Esophagus muscularis mucosa (tissue), 4 donors: ENCODE data around the gene ANKRD34A. TPM values are rescaled to one million over a fixed set of nuclear protein-coding genes. Genes with fewer than 3 reads are reported as not detected.
A peak's percentile ranks its signal among the peaks of the same experiment; 100 is the strongest.

ENCODE experiments used
- DNase-seq: peaks from one replicate; pipeline ENCODE4 v3.0.0-alpha.2; 2017; ENCODE audit errors: extremely low spot score
- H3K27ac ChIP-seq, 4 donors: fragments of 200-600 bp; sonication (generic); replicated peaks in 1 of 4; 1 replicate in 3 of 4; 2 replicates in 1 of 4; pipeline ENCODE4 v1.5.1; 2016 to 2019; ENCODE audit warnings: mild to moderate bottlenecking in 1 of 4
- H3K27me3 ChIP-seq, 4 donors: fragments of 200-600 bp; sonication (generic); one replicate each; pipeline versions ENCODE4 v1.5.1 to v1.6.0; 2016 to 2019
- H3K36me3 ChIP-seq, 4 donors: fragments of 200-600 bp; sonication (generic); one replicate each; pipeline ENCODE4 v1.5.1; 2016 to 2019
- H3K4me1 ChIP-seq, 4 donors: fragments of 200-600 bp; sonication (generic); one replicate each; pipeline ENCODE4 v1.5.1; 2016 to 2019
- H3K4me3 ChIP-seq, 4 donors: fragments of 200-600 bp; sonication (generic); 1 replicate in 2 of 4; 2 replicates in 2 of 4; pipeline ENCODE4 v1.5.1; 2016 to 2019; ENCODE audit warnings: mild to moderate bottlenecking in 4 of 4, moderate library complexity in 1 of 4
- H3K9me3 ChIP-seq, 4 donors: fragments of 200-600 bp; sonication (generic); 1 replicate in 3 of 4; 2 replicates in 1 of 4; pipeline ENCODE4 v1.5.1; 2016 to 2019
- EP300 ChIP-seq: sonication (generic); formaldehyde crosslinking; IDR thresholded peaks from one replicate; pipeline ENCODE4 v1.6.1; 2017; ENCODE audit warnings: antibody characterized with exemption
- POLR2A ChIP-seq: fragments of 450-650 bp; IDR thresholded peaks from one replicate; pipeline ENCODE4 v1.6.1; 2017; ENCODE audit warnings: antibody characterized with exemption, moderate library complexity, mild to moderate bottlenecking, low read depth
- POLR2AphosphoS5 ChIP-seq, 2 donors: sonication (generic); formaldehyde crosslinking; IDR thresholded peaks; one replicate each; pipeline ENCODE4 v1.6.1; 2017; ENCODE audit warnings: antibody characterized with exemption in 2 of 2
- WGBS: methylation state at CpG from one replicate; pipeline ENCODE4 v1.1.5; 2018; 5-methylcytosine and 5-hydroxymethylcytosine counted together
- intact Hi-C: fragments of 100-400 bp; cut with DNase I; formaldehyde crosslinking; loops from one replicate; pipeline ENCODE4 v1.15.1; 2023
- total RNA-seq, 4 donors: library from RNA; depleted of rRNA; stranded (reverse); fragments of >200 nt; gene quantifications; one replicate each; pipeline versions ENCODE4 v1.1.0 to v1.2.1, GENCODE V29; 2016
- TF ChIP-seq, protein P1 (sequence below), 3 experiments: fragments of 200-600 bp in 2 of 3; fragments of 450-650 bp in 1 of 3; sonication (generic) in 2 of 3; IDR thresholded peaks; one replicate each; pipeline ENCODE4 v1.5.1; 2017 to 2019; ENCODE audit warnings: antibody characterized with exemption in 3 of 3, mild to moderate bottlenecking in 2 of 3, moderate library complexity in 1 of 3

Gene ANKRD34A
- total RNA-seq, 4 donors from 2014 or later: 0.66 to 1.7 (median 1.3) TPM

DNA sequence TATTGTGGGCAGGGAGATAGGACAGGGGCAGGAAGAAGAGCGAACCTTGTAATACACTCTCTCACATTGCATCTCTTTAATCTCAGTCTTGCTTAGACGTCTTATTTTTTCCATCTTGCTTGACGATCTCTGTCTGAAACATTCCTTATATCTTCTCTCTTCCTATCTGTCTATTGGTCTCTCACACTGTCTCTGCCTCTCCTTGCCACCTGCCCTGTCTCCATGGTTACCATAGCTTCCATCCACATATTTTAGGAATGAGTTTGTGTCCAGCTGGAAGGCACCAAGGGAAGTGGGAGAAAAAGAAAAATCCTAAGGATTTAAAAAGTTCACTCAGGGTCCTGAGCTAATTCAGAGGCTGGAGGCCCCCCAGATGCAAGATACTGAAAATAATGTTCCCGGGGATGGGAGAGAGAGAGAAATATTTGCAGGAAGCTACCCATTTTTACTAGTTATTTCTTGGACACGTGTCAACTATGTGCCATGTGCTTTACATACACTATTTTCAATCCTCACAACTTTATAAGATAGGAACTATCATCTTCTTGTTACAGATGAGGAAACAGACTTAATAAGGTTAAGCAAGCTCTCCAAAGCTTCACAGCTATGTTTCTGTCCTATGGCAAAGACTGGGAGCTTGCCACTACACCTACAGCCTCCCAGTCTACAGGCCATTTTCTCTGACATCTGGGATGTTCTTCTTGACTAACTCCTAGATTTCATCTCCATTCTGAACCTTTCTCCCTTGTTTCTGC, 933 bp downstream of the ANKRD34A start:
- H3K9me3 ChIP-seq: peaks cover 0 to 9% (median 3%) of the 10 kb centered on the region in 4 donors
- 18% methylated on average over 5 of the region's 5 CpGs for WGBS
- no peak for TF ChIP-seq EP300
- TF ChIP-seq POLR2AphosphoS5 (IDR thresholded peaks at IDR 0.05): no peak
- no peak for TF ChIP-seq POLR2A
- TF ChIP-seq, protein P1, sequence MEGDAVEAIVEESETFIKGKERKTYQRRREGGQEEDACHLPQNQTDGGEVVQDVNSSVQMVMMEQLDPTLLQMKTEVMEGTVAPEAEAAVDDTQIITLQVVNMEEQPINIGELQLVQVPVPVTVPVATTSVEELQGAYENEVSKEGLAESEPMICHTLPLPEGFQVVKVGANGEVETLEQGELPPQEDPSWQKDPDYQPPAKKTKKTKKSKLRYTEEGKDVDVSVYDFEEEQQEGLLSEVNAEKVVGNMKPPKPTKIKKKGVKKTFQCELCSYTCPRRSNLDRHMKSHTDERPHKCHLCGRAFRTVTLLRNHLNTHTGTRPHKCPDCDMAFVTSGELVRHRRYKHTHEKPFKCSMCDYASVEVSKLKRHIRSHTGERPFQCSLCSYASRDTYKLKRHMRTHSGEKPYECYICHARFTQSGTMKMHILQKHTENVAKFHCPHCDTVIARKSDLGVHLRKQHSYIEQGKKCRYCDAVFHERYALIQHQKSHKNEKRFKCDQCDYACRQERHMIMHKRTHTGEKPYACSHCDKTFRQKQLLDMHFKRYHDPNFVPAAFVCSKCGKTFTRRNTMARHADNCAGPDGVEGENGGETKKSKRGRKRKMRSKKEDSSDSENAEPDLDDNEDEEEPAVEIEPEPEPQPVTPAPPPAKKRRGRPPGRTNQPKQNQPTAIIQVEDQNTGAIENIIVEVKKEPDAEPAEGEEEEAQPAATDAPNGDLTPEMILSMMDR (IDR thresholded peaks at IDR 0.05): no peak
- intact Hi-C loops: loop anchor here (5.0 kb wide), 1 partner anchor 36 kb away; the partner anchor contains the start of gene RBM8A
- H3K36me3 ChIP-seq: no peaks in the 10 kb centered on the region
- peak overlapping the region; percentile 98 to 100 (median 98) for H3K27ac ChIP-seq
- no peak for DNase-seq
- no peaks in the 10 kb centered on the region for H3K27me3 ChIP-seq
- peaks cover 31 to 74% (median 71%) of the 10 kb centered on the region in 4 donors for H3K4me1 ChIP-seq
- H3K4me3 ChIP-seq: peak overlapping the region; percentile 67 to 78 (median 74)

DNA sequence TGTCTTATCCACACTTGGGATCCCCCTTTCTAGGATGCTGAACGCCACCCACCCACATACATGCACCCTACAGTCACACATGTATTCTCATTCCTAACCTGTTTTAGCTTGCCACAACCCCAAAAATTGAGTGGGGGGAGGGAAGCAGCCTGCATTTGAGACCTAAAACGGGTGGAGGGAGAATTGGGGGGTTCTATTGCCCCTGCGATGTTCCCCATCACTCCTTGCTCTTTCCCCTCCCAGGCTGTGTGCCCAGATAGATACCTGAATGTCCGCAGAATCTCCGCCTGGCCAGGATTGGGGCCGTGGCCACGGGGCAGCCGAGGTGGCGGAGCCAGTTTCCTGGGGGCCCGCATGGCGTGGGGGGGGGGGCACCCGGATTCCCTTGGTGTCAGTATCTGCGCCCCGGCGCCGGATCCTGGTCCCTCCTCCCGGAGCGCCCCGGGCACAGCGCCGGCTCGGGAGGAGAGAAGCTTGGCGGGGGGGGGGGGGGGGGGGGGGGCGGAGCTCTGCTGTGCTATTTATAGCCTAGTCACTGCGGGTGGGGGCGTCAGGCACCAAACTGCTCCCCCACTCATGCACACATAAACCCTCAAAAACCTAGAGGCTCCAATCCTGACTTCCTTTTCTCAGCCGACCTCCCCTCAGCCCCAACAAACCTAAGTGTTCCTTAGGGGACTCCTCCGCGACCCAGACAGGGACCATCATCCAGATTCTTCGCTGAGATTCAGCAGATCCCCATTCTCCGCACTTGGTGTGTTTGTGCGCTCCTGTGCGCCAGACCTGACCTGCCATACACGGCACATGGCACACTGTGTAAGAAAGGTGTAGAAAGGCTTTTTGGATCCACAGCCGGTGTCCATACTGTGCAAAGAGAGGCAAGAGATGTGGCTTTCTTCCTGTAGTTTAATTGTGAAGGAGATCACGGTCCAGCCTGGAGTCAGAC, 1.9 kb downstream of the ANKRD34A start:
- DNase-seq: no peak
- WGBS: 6% methylated on average over 13 of the region's 36 CpGs
- intact Hi-C loops: loop anchor here (5.0 kb wide), 1 partner anchor 35 kb away; the partner anchor contains the start of gene RBM8A

GRCh38 chr1:145961425-145962156, 2.8 kb downstream of the ANKRD34A start:
- TF ChIP-seq POLR2A: no peak
- TF ChIP-seq EP300: no peak
- TF ChIP-seq POLR2AphosphoS5 (IDR thresholded peaks at IDR 0.05): peak in 1 of 2 donors; percentile 62
- TF ChIP-seq, protein P1 (IDR thresholded peaks at IDR 0.05): no peak
- Histone ChIP-seq H3K9me3 (no peaks in the 10 kb centered on the region), H3K4me1 (peaks cover 35 to 82% (median 75%) of the 10 kb centered on the region in 4 donors), H3K27ac (peak overlapping the region; percentile 98 to 100 (median 98)), H3K27me3 (no peaks in the 10 kb centered on the region), H3K4me3 (peak overlapping the region; percentile 67 to 78 (median 74)), H3K36me3 (no peaks in the 10 kb centered on the region)
- 3% methylated on average over 16 of the region's 57 CpGs for WGBS
- DNase-seq: no peak
- intact Hi-C loops: loop anchor here (5.0 kb wide), 1 partner anchor 34 kb away; the partner anchor contains the start of gene RBM8A

More for the DNA sequence above, 1.9 kb downstream of the ANKRD34A start:
- H3K36me3 ChIP-seq: no peaks in the 10 kb centered on the region
- no peaks in the 10 kb centered on the region for H3K27me3 ChIP-seq
- peak overlapping the region; percentile 67 to 78 (median 74) for H3K4me3 ChIP-seq
- H3K4me1 ChIP-seq: peaks cover 35 to 79% (median 76%) of the 10 kb centered on the region in 4 donors
- TF ChIP-seq, protein P1 (IDR thresholded peaks at IDR 0.05): no peak
- peak in 1 of 2 donors; percentile 7 for TF ChIP-seq POLR2AphosphoS5 (IDR thresholded peaks at IDR 0.05)
- H3K9me3 ChIP-seq: peaks cover 0 to 7% (median 2%) of the 10 kb centered on the region in 4 donors
- H3K27ac ChIP-seq: peak overlapping the region; percentile 98 to 100 (median 98)

- peak overlapping the region; percentile 98 to 100 (median 98) for H3K27ac ChIP-seq
- H3K4me3 ChIP-seq: peak overlapping the region; percentile 67 to 78 (median 74)
- DNase-seq: no peak
- TF ChIP-seq POLR2A (no peak), POLR2AphosphoS5 (IDR thresholded peaks at IDR 0.05) (no peak), EP300 (no peak)
- TF ChIP-seq, protein P1 (IDR thresholded peaks at IDR 0.05): no peak
- peaks cover 34 to 82% (median 75%) of the 10 kb centered on the region in 4 donors for H3K4me1 ChIP-seq
- 10% methylated on average over 8 of the region's 22 CpGs for WGBS
- H3K36me3 ChIP-seq: no peaks in the 10 kb centered on the region
- H3K27me3 ChIP-seq: no peaks in the 10 kb centered on the region
- no peaks in the 10 kb centered on the region for H3K9me3 ChIP-seq
- intact Hi-C loops: loop anchor here (5.0 kb wide), 1 partner anchor 34 kb away; the partner anchor contains the start of gene RBM8A
Observed at GRCh38 chr1:145961109-145961424, 3.3 kb downstream of the ANKRD34A start.
